HG02938 (cell line): Measurements from ENCODE around the gene HPS4.
"Not testable (repeated sequence)": the region's sequence is repeated elsewhere in the genome, so short reads cannot be mapped to it uniquely, and the experiment has no call there.

Experiments used
- ATAC-seq: cut with Tn5 transposase; IDR thresholded peaks from one replicate; pipeline ENCODE4 v1.9.1; 2021; ENCODE audit warnings: mild to moderate bottlenecking, moderate library complexity; ENCODE audit not compliant: unreplicated experiment

HPS4 gene

GRCh38 chr22:26416670-26417276 lies 66.8 kb downstream of the HPS4 start:
- ATAC-seq: no peak

- no peak for ATAC-seq
Observed at GRCh38 chr22:26416256-26416655, 67.3 kb downstream of the HPS4 start.

GRCh38 chr22:26414347-26414746 lies 69.2 kb downstream of the HPS4 start:
- ATAC-seq: no peak

GRCh38 chr22:26410386-26410785 lies 73.2 kb downstream of the HPS4 start:
- ATAC-seq: no peak

GRCh38 chr22:26409719-26410335 lies 73.8 kb downstream of the HPS4 start:
- ATAC-seq: no peak

GRCh38 chr22:26408562-26409220 lies 74.9 kb downstream of the HPS4 start:
- not testable (repeated sequence) for ATAC-seq

- ATAC-seq: no peak
Observed at GRCh38 chr22:26406118-26406517, 77.5 kb downstream of the HPS4 start.

- ATAC-seq: no peak
Observed at GRCh38 chr22:26404851-26405421, 78.6 kb downstream of the HPS4 start.

- ATAC-seq: no peak
Observed at GRCh38 chr22:26401726-26402125, 81.9 kb downstream of the HPS4 start.
